SK-N-SH (cell line): ENCODE results near the gene CADPS2. TPM values are rescaled to one million over a fixed set of nuclear protein-coding genes. Genes with fewer than 3 reads are reported as not detected.

ENCODE experiments used
- CTCF ChIA-PET: fragments of 300-600, 350-600 bp; formaldehyde crosslinking; extraction: SDS; loops from one replicate; lab custom pipeline; 2021; lab: Yijun Ruan, JAX
- POLR2A ChIA-PET: fragments of 350-600 bp; sonication (Branson Sonifier 250); formaldehyde crosslinking; extraction: SDS; loops from one replicate; lab custom pipeline; 2020; ENCODE audit warnings: antibody characterized with exemption, inconsistent platforms; lab: Yijun Ruan, JAX
- DNase-seq: peaks from one replicate; pipeline ENCODE4 v3.0.0; 2012
- H2AFZ ChIP-seq: fragments of 200-600 bp; sonication (generic); 2 replicates; pipeline ENCODE4 v1.8.1; 2016; ENCODE audit warnings: antibody characterized with exemption, mild to moderate bottlenecking, low read depth
- H3F3A ChIP-seq: fragments of 200-600 bp; sonication (generic); replicated peaks from 2 replicates; pipeline ENCODE3; 2016; ENCODE audit warnings: antibody characterized with exemption, mild to moderate bottlenecking; ENCODE audit not compliant: insufficient read depth
- H3K27ac ChIP-seq, 2 experiments: fragments of 200-500 bp in 1 of 2; fragments of 200-600 bp in 1 of 2; sonication (Bioruptor generic) in 1 of 2; sonication (generic), shearing (Covaris generic) in 1 of 2; 2 replicates each; pipeline versions ENCODE4 v1.5.1 to v1.6.1; 2014 to 2016; ENCODE audit warnings: low read depth in 2 of 2, inconsistent platforms in 1 of 2, low read length in 1 of 2, mild to moderate bottlenecking in 1 of 2, mixed read lengths in 1 of 2
- H3K27me3 ChIP-seq: fragments of 200-600 bp; sonication (generic), shearing (Covaris generic); 2 replicates; pipeline ENCODE4 v1.6.1; 2016; ENCODE audit warnings: mixed run types; ENCODE audit not compliant: insufficient read depth
- H3K36me3 ChIP-seq, 2 experiments: fragments of 200-500 bp in 1 of 2; fragments of 200-600 bp in 1 of 2; sonication (Bioruptor generic) in 1 of 2; sonication (generic) in 1 of 2; replicated peaks in 1 of 2; 2 replicates each; pipeline versions ENCODE3 to v1.5.1; 2014 to 2016; ENCODE audit warnings: low read length in 1 of 2, mild to moderate bottlenecking in 1 of 2; ENCODE audit not compliant: insufficient read depth in 2 of 2, control insufficient read depth in 1 of 2
- H3K4me1 ChIP-seq, 2 experiments: fragments of 200-500 bp in 1 of 2; fragments of 200-600 bp in 1 of 2; sonication (Bioruptor generic) in 1 of 2; sonication (generic), shearing (Covaris generic) in 1 of 2; 2 replicates each; pipeline versions ENCODE4 v1.5.1 to v1.6.1; 2014 to 2016; ENCODE audit warnings: low read depth in 1 of 2, low read length in 1 of 2, mixed run types in 1 of 2; ENCODE audit not compliant: insufficient read depth in 2 of 2, control insufficient read depth in 1 of 2
- H3K4me2 ChIP-seq: fragments of 200-600 bp; sonication (generic), shearing (Covaris generic); 2 replicates; pipeline ENCODE4 v1.6.1; 2017; ENCODE audit warnings: mixed run types
- H3K4me3 ChIP-seq, 2 experiments: fragments of 200-500 bp in 1 of 2; fragments of 200-600 bp in 1 of 2; sonication (Bioruptor generic) in 1 of 2; sonication (generic), shearing (Covaris generic) in 1 of 2; 2 replicates each; pipeline versions ENCODE4 v1.5.1 to v1.8.1; 2014 to 2016; ENCODE audit warnings: low read depth in 2 of 2, inconsistent platforms in 1 of 2, low read length in 1 of 2, mild to moderate bottlenecking in 1 of 2, mixed read lengths in 1 of 2, moderate library complexity in 1 of 2
- H3K79me2 ChIP-seq: fragments of 200-600 bp; sonication (generic); 2 replicates; pipeline ENCODE4 v1.8.1; 2017; ENCODE audit warnings: mild to moderate bottlenecking; ENCODE audit not compliant: insufficient read depth
- H3K9ac ChIP-seq: fragments of 200-600 bp; sonication (generic); 2 replicates; pipeline ENCODE4 v1.6.1; 2017; ENCODE audit warnings: mixed run types
- H3K9me2 ChIP-seq: fragments of 200-600 bp; sonication (generic); 2 replicates; pipeline ENCODE4 v1.6.1; 2017; ENCODE audit warnings: mixed run types
- H3K9me3 ChIP-seq: fragments of 200-600 bp; sonication (generic); 2 replicates; pipeline ENCODE4 v1.6.1; 2017; ENCODE audit warnings: mixed run types, mild to moderate bottlenecking, moderate library complexity
- H4K20me1 ChIP-seq: fragments of 200-600 bp; sonication (generic); 2 replicates; pipeline ENCODE4 v1.6.1; 2017; ENCODE audit warnings: mild to moderate bottlenecking, mixed run types; ENCODE audit not compliant: insufficient read depth
- CHD2 ChIP-seq: fragments of 150-350 bp; IDR thresholded peaks from 2 replicates; pipeline ENCODE4 v1.6.1; 2018; ENCODE audit warnings: low read length; ENCODE audit not compliant: partially characterized antibody
- EP300 ChIP-seq, 2 experiments: IDR thresholded peaks; 2 replicates each; pipeline versions ENCODE4 v1.4.0 to v1.6.1; 2012; ENCODE audit warnings: borderline replicate concordance in 1 of 2, low read depth in 1 of 2, low read length in 1 of 2
- EZH2phosphoT487 ChIP-seq: fragments of 200-600 bp; sonication (generic); IDR thresholded peaks from 2 replicates; pipeline ENCODE4 v1.6.1; 2017; ENCODE audit warnings: low read depth, mixed run types, mild to moderate bottlenecking, antibody characterized with exemption, moderate library complexity, borderline replicate concordance
- FOSL2 ChIP-seq: IDR thresholded peaks from 2 replicates; pipeline ENCODE4 v1.4.0; 2012; ENCODE audit warnings: low read depth, mild to moderate bottlenecking, moderate library complexity, borderline replicate concordance
- FOXJ3 ChIP-seq: sonication (generic); formaldehyde crosslinking; IDR thresholded peaks from 2 replicates; pipeline ENCODE4 v1.5.1; 2020; ENCODE audit warnings: mild to moderate bottlenecking, missing genetic modification reagents
- FOXM1 ChIP-seq: IDR thresholded peaks from 2 replicates; pipeline ENCODE4 v1.4.0; 2012; ENCODE audit warnings: low read depth, mild to moderate bottlenecking
- GABPA ChIP-seq: IDR thresholded peaks from 2 replicates; pipeline ENCODE4 v1.4.0; 2012; ENCODE audit warnings: low read depth, mild to moderate bottlenecking
- MEF2A ChIP-seq: IDR thresholded peaks from 2 replicates; pipeline ENCODE4 v1.4.0; 2012; ENCODE audit warnings: low read depth, borderline replicate concordance
- MXI1 ChIP-seq: IDR thresholded peaks from 2 replicates; pipeline ENCODE4 v1.6.1; 2012; ENCODE audit warnings: mild to moderate bottlenecking, low read depth, low read length, improper control_type of control experiment
- NFIC ChIP-seq: IDR thresholded peaks from 2 replicates; pipeline ENCODE4 v1.4.0; 2012; ENCODE audit warnings: borderline replicate concordance
- NRF1 ChIP-seq: IDR thresholded peaks from 2 replicates; pipeline ENCODE4 v1.6.1; 2012; ENCODE audit warnings: low read depth, mild to moderate bottlenecking, low read length
- POLR2AphosphoS5 ChIP-seq: IDR thresholded peaks from 2 replicates; pipeline ENCODE4 v1.6.1; 2012; ENCODE audit warnings: low read depth, low read length
- RAD21 ChIP-seq: IDR thresholded peaks from 2 replicates; pipeline ENCODE4 v1.6.1; 2012; ENCODE audit warnings: mild to moderate bottlenecking, low read length
- RFX5 ChIP-seq: IDR thresholded peaks from 2 replicates; pipeline ENCODE4 v1.6.1; 2012; ENCODE audit warnings: mild to moderate bottlenecking, improper control_type of control experiment, low read length
- RXRA ChIP-seq: IDR thresholded peaks from 2 replicates; pipeline ENCODE4 v1.4.0; 2012; ENCODE audit warnings: low read depth, mild to moderate bottlenecking, borderline replicate concordance
- SIN3A ChIP-seq: IDR thresholded peaks from 2 replicates; pipeline ENCODE4 v1.6.1; 2012; ENCODE audit warnings: low read depth, mild to moderate bottlenecking, low read length, moderate library complexity, borderline replicate concordance
- SMC3 ChIP-seq: IDR thresholded peaks from 2 replicates; pipeline ENCODE4 v1.6.1; 2012; ENCODE audit warnings: low read depth, low read length, improper control_type of control experiment
- TCF12 ChIP-seq: IDR thresholded peaks from 2 replicates; pipeline ENCODE4 v1.4.0; 2012
- YY1 ChIP-seq: IDR thresholded peaks from 2 replicates; pipeline ENCODE4 v1.4.0; 2012; ENCODE audit warnings: low read depth, mild to moderate bottlenecking
- WGBS: methylation state at CpG from one replicate; pipeline ENCODE4 v1.1.6; 2017; ENCODE audit warnings: low lambda C conversion rate; 5-methylcytosine and 5-hydroxymethylcytosine counted together
- polyA plus RNA-seq, 3 experiments: library from polyadenylated mRNA; depleted of rRNA; stranded (reverse); fragments of >200 nt; gene quantifications; 2 replicates each; pipeline ENCODE4 v1.2.3, GENCODE V29; 2012
- TF ChIP-seq, protein P1 (sequence below): IDR thresholded peaks from 2 replicates; pipeline ENCODE4; 2012
- TF ChIP-seq, protein P2 (sequence below): IDR thresholded peaks from 2 replicates; pipeline ENCODE4 v1.4.0; 2012; ENCODE audit warnings: low read depth, borderline replicate concordance
- TF ChIP-seq, protein P3 (sequence below): IDR thresholded peaks from 2 replicates; pipeline ENCODE4 v1.4.0; 2012; ENCODE audit warnings: low read depth, borderline replicate concordance
- TF ChIP-seq, protein P4 (sequence below): IDR thresholded peaks from 2 replicates; pipeline ENCODE4 v1.4.0; 2012; ENCODE audit warnings: low read depth
- TF ChIP-seq, protein P5 (sequence below): fragments of 150-350 bp; IDR thresholded peaks from 2 replicates; pipeline ENCODE4 v1.6.1; 2016; ENCODE audit warnings: mild to moderate bottlenecking, low read depth, low read length

CADPS2 gene
- polyA plus RNA-seq, 1 of the 3 experiments (the other 2 are of a cell fraction), result 0.05 TPM

DNA sequence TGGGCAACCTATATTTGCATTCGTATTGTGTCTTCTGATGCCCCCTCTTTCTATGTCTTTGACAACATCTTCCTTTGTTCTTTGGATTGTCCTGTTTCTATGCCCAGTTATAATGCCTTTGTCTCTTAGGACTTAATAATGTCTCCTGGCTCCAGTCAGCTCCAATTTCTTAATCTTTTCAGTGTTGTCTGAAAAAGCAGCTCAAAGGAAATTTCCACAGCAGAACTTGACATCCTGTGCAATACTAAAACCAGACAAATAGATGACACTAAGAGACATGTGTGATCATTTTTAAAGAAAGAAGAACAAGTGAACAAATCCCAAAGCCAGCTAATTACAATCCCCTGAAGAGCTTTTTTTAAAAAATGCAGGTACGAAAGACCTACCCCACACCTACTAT lies 135.9 kb downstream of the CADPS2 start:
- 3% methylated on average over 2 of the region's 2 CpGs for WGBS
- CTCF ChIA-PET, result interaction anchor here (1.0 kb wide), 1 partner anchor 28 kb away, joined by 3 read pairs; no protein-coding TSS in a partner anchor
- no peak for DNase-seq
- POLR2A ChIA-PET, result no interaction called here
- Histone ChIP-seq H3K79me2 (no peaks in the 10 kb centered on the region), H3K4me1 (no peaks in the 10 kb centered on the region), H3K4me2 (no peak overlapping the region), H3F3A (no peaks in the 10 kb centered on the region), H3K36me3 (no peaks in the 10 kb centered on the region), H3K4me3 (no peak overlapping the region), H3K9ac (no peak overlapping the region), H3K9me3 (no peaks in the 10 kb centered on the region), H2AFZ (0 out of 2 replicates have a peak overlapping the region, but pooled peaks have one; percentile 7), H3K27ac (no peak overlapping the region), H3K9me2 (no peaks in the 10 kb centered on the region), H3K27me3 (no peaks in the 10 kb centered on the region), H4K20me1 (no peaks in the 10 kb centered on the region)
- TF ChIP-seq GABPA (no peak), MXI1 (no peak), RXRA (no peak), NFIC (no peak), MEF2A (no peak), NRF1 (no peak), FOXM1 (no peak), YY1 (no peak), FOXJ3 (CRISPR knock-in tag) (no peak), SMC3 (no peak)
- TF ChIP-seq, protein P1, sequence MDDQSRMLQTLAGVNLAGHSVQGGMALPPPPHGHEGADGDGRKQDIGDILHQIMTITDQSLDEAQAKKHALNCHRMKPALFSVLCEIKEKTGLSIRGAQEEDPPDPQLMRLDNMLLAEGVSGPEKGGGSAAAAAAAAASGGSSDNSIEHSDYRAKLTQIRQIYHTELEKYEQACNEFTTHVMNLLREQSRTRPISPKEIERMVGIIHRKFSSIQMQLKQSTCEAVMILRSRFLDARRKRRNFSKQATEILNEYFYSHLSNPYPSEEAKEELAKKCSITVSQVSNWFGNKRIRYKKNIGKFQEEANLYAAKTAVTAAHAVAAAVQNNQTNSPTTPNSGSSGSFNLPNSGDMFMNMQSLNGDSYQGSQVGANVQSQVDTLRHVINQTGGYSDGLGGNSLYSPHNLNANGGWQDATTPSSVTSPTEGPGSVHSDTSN, result no peak

DNA sequence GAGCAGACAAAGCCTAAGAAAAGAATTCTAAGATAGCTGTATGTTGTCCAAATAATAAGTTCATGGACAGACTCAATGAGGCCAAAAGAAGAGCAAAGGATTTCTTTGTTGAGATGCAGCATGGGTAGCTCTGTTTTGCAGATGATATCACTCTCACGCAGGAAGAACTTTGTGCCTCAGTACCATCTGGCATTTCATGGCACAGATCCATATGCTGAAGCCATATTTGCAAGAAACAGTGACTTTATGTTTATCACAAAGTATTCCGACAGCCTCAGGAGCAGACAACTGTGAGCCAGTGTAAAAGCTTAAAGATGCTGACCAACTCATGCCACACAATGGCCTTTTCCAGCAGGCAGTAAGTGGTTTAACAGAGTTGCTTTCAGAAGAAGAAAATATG lies 138.1 kb downstream of the CADPS2 start:
- H3K4me3 ChIP-seq, result no peak overlapping the region
- no peaks in the 10 kb centered on the region for H4K20me1 ChIP-seq
- DNase-seq, result no peak
- H3K4me2 ChIP-seq, result no peak overlapping the region
- no peak overlapping the region for H2AFZ ChIP-seq
- H3K9ac ChIP-seq, result no peak overlapping the region
- 4% methylated on average over 2 of the region's 2 CpGs for WGBS
- H3K27me3 ChIP-seq, result no peaks in the 10 kb centered on the region
- no peaks in the 10 kb centered on the region for H3K9me2 ChIP-seq
- H3K9me3 ChIP-seq, result no peaks in the 10 kb centered on the region
- no peaks in the 10 kb centered on the region for H3F3A ChIP-seq
- no peaks in the 10 kb centered on the region for H3K79me2 ChIP-seq
- no peak overlapping the region for H3K27ac ChIP-seq
- POLR2A ChIA-PET, result no interaction called here
- CTCF ChIA-PET, result no interaction called here
- H3K36me3 ChIP-seq, result no peaks in the 10 kb centered on the region
- H3K4me1 ChIP-seq, result no peaks in the 10 kb centered on the region
- TF ChIP-seq, protein P2, sequence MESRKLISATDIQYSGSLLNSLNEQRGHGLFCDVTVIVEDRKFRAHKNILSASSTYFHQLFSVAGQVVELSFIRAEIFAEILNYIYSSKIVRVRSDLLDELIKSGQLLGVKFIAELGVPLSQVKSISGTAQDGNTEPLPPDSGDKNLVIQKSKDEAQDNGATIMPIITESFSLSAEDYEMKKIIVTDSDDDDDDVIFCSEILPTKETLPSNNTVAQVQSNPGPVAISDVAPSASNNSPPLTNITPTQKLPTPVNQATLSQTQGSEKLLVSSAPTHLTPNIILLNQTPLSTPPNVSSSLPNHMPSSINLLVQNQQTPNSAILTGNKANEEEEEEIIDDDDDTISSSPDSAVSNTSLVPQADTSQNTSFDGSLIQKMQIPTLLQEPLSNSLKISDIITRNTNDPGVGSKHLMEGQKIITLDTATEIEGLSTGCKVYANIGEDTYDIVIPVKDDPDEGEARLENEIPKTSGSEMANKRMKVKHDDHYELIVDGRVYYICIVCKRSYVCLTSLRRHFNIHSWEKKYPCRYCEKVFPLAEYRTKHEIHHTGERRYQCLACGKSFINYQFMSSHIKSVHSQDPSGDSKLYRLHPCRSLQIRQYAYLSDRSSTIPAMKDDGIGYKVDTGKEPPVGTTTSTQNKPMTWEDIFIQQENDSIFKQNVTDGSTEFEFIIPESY, result no peak
- no peak for TF ChIP-seq SIN3A
- TF ChIP-seq FOXM1, result no peak
- no peak for TF ChIP-seq POLR2AphosphoS5
- no peak for TF ChIP-seq RAD21
- TF ChIP-seq CHD2, result no peak
- TF ChIP-seq, protein P3, sequence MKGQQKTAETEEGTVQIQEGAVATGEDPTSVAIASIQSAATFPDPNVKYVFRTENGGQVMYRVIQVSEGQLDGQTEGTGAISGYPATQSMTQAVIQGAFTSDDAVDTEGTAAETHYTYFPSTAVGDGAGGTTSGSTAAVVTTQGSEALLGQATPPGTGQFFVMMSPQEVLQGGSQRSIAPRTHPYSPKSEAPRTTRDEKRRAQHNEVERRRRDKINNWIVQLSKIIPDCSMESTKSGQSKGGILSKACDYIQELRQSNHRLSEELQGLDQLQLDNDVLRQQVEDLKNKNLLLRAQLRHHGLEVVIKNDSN, result no peak
- TF ChIP-seq, protein P4, sequence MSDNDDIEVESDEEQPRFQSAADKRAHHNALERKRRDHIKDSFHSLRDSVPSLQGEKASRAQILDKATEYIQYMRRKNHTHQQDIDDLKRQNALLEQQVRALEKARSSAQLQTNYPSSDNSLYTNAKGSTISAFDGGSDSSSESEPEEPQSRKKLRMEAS, result no peak
- TF ChIP-seq GABPA, result no peak
- no peak for TF ChIP-seq SMC3
- no peak for TF ChIP-seq EP300 (IDR thresholded peaks at IDR 0.05; ENCODE audit: borderline replicate concordance in 1 of 2, low read depth in 1 of 2, low read length in 1 of 2)
- TF ChIP-seq NFIC, result no peak
- TF ChIP-seq, protein P5, sequence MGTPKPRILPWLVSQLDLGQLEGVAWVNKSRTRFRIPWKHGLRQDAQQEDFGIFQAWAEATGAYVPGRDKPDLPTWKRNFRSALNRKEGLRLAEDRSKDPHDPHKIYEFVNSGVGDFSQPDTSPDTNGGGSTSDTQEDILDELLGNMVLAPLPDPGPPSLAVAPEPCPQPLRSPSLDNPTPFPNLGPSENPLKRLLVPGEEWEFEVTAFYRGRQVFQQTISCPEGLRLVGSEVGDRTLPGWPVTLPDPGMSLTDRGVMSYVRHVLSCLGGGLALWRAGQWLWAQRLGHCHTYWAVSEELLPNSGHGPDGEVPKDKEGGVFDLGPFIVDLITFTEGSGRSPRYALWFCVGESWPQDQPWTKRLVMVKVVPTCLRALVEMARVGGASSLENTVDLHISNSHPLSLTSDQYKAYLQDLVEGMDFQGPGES, result no peak
- TF ChIP-seq TCF12, result no peak
- no peak for TF ChIP-seq RFX5
- no peak for TF ChIP-seq EZH2phosphoT487
- no peak for TF ChIP-seq MEF2A
- TF ChIP-seq FOSL2, result no peak
